K562 (cell line): Measurements from ENCODE around the gene LNPEP. TPM values are rescaled to one million over a fixed set of nuclear protein-coding genes. Genes with fewer than 3 reads are reported as not detected.

Experiments used
- ATAC-seq: fragments of 200-7000 bp; cut with Tn5 transposase; 3 replicates; pipeline ENCODE4 v1.9.1; 2020; ENCODE audit warnings: moderate library complexity
- BruUV-seq: library from RNA; stranded (reverse); fragments of 400-500 nt; replicated peaks from 2 replicates; lab custom pipeline; 2021; lab: Mats Ljungman, UMichigan
- CTCF ChIA-PET: fragments of 300-600 bp; formaldehyde crosslinking; extraction: SDS; loops from one replicate; lab custom pipeline; 2021; ENCODE audit warnings: low intra/inter-chr PET ratio; lab: Yijun Ruan, JAX
- POLR2A ChIA-PET: fragments of 300-600, 350-650 bp; sonication (Branson Sonifier 250); formaldehyde crosslinking; extraction: SDS; loops from one replicate; lab custom pipeline; 2021; ENCODE audit warnings: antibody characterized with exemption, inconsistent platforms; lab: Yijun Ruan, JAX
- DNase-seq, 4 experiments: peaks; one replicate each; pipeline versions ENCODE4 v3.0.0 to v3.0.0-alpha.2; 2011 to 2018; ENCODE audit warnings: low spot score in 3 of 4, mixed read lengths in 3 of 4; ENCODE audit errors: extremely low read depth in 1 of 4
- FAIRE-seq: peaks from 2 replicates; lab custom pipeline; 2011; peaks lifted over from hg19 to GRCh38; lab: Jason Lieb, UNC
- H2AFZ ChIP-seq: 2 replicates; pipeline ENCODE4 v1.6.0; 2011; ENCODE audit warnings: low read depth, low read length, control low read depth, inconsistent platforms
- H3K27ac ChIP-seq: fragments of 200-600 bp; 3 replicates; pipeline ENCODE4 v1.8.0; 2011; ENCODE audit warnings: low read depth, mild to moderate bottlenecking, control low read depth, inconsistent platforms, low read length, moderate library complexity, mixed read lengths; ENCODE audit errors: extremely low read depth
- H3K27me3 ChIP-seq, 2 experiments: fragments of 300-600 bp in 1 of 2; 2 replicates in 1 of 2; 3 replicates in 1 of 2; pipeline versions ENCODE4 v1.6.0 to v1.8.0; 2011; ENCODE audit warnings: inconsistent platforms in 2 of 2, low read length in 2 of 2, mild to moderate bottlenecking in 1 of 2, mixed read lengths in 1 of 2, moderate library complexity in 1 of 2; ENCODE audit not compliant: control insufficient read depth in 2 of 2, insufficient read depth in 2 of 2
- H3K36me3 ChIP-seq: fragments of 300-600 bp; 3 replicates; pipeline ENCODE4 v1.8.0; 2011; ENCODE audit warnings: mild to moderate bottlenecking, low read length, inconsistent platforms; ENCODE audit not compliant: control insufficient read depth, insufficient read depth
- H3K4me1 ChIP-seq, 2 experiments: fragments of 200-600 bp in 1 of 2; replicated peaks in 1 of 2; 2 replicates in 1 of 2; 3 replicates in 1 of 2; pipeline versions ENCODE4 v1.5.1 to v1.8.0; 2011; ENCODE audit warnings: inconsistent platforms in 2 of 2, low read length in 2 of 2, mild to moderate bottlenecking in 1 of 2, mixed read lengths in 1 of 2, moderate library complexity in 1 of 2; ENCODE audit not compliant: control insufficient read depth in 2 of 2, insufficient read depth in 2 of 2
- H3K4me2 ChIP-seq: 2 replicates; pipeline ENCODE4 v1.6.1; 2011; ENCODE audit warnings: low read length, control low read depth, inconsistent platforms, mixed read lengths; ENCODE audit not compliant: insufficient read depth
- H3K4me3 ChIP-seq: fragments of 200-600 bp; sonication (generic), shearing (Covaris generic); 2 replicates; pipeline ENCODE4 v1.5.1; 2016; ENCODE audit warnings: control low read depth, inconsistent platforms
- H3K79me2 ChIP-seq: fragments of 200-600 bp; 3 replicates; pipeline ENCODE4 v1.8.0; 2011; ENCODE audit warnings: low read length, inconsistent platforms; ENCODE audit not compliant: control insufficient read depth, insufficient read depth
- H3K9ac ChIP-seq, 2 experiments: 2 replicates each; pipeline versions ENCODE4 v1.6.0 to v1.6.1; 2011; ENCODE audit warnings: low read depth in 2 of 2, low read length in 2 of 2, control low read depth in 1 of 2, inconsistent platforms in 1 of 2, mild to moderate bottlenecking in 1 of 2, mixed read lengths in 1 of 2; ENCODE audit not compliant: insufficient read depth in 1 of 2
- H3K9me1 ChIP-seq: one replicate; pipeline ENCODE4 v1.6.0; 2011; ENCODE audit warnings: inconsistent platforms, mild to moderate bottlenecking, low read length, moderate library complexity; ENCODE audit not compliant: control insufficient read depth, insufficient read depth
- H3K9me3 ChIP-seq: replicated peaks from 2 replicates; pipeline ENCODE4 v1.5.1; 2011; ENCODE audit warnings: low read depth, low read length, inconsistent platforms; ENCODE audit not compliant: control insufficient read depth, insufficient read depth
- H4K20me1 ChIP-seq: replicated peaks from 2 replicates; pipeline ENCODE4 v1.6.1; 2011; ENCODE audit warnings: low read length, inconsistent platforms, mixed read lengths; ENCODE audit not compliant: control insufficient read depth, insufficient read depth
- CTBP1 ChIP-seq: fragments of 450-650 bp; IDR thresholded peaks from 2 replicates; pipeline ENCODE4 v1.6.1; 2016; ENCODE audit warnings: borderline replicate concordance
- FUS ChIP-seq: fragments of 200-400 bp; formaldehyde crosslinking; optimal IDR thresholded peaks from 2 replicates; pipeline ENCODE3; 2017; ENCODE audit warnings: low read depth, low read length
- HDAC3 ChIP-seq: fragments of 450-650 bp; IDR thresholded peaks from 2 replicates; pipeline ENCODE4 v1.6.1; 2018; ENCODE audit warnings: borderline replicate concordance, mild to moderate bottlenecking, moderate library complexity; ENCODE audit not compliant: partially characterized antibody
- KAT7 ChIP-seq: sonication (generic); formaldehyde crosslinking; IDR thresholded peaks from 2 replicates; pipeline ENCODE4 v1.8.0; 2022; ENCODE audit warnings: missing genetic modification reagents, mild to moderate bottlenecking, borderline replicate concordance
- MCM5 ChIP-seq: fragments of 450-650 bp; IDR thresholded peaks from 2 replicates; pipeline ENCODE4 v1.6.1; 2016; ENCODE audit warnings: low read depth
- NRF1 ChIP-seq, 2 experiments: fragments of 450-650 bp; IDR thresholded peaks in 1 of 2; conservative IDR thresholded peaks in 1 of 2; 2 replicates each; pipeline ENCODE4 v1.6.1; 2014; ENCODE audit warnings: mild to moderate bottlenecking in 2 of 2
- PHF8 ChIP-seq: fragments of 200-600 bp; sonication (generic); IDR thresholded peaks from 2 replicates; pipeline ENCODE4 v1.6.1; 2012; ENCODE audit warnings: mixed run types, mild to moderate bottlenecking, inconsistent platforms, low read length, moderate library complexity, borderline replicate concordance
- PTBP1 ChIP-seq: fragments of 200-400 bp; formaldehyde crosslinking; IDR thresholded peaks from 2 replicates; pipeline ENCODE4 v1.6.1; 2017; ENCODE audit warnings: low read depth, low read length
- SETDB1 ChIP-seq: IDR thresholded peaks from one replicate; pipeline ENCODE4 v1.6.1; 2012; ENCODE audit warnings: low read length, control low read depth, inconsistent platforms
- TARDBP ChIP-seq: fragments of 450-650 bp; IDR thresholded peaks from 2 replicates; pipeline ENCODE4 v1.6.1; 2016
- ZNF197 ChIP-seq: fragments of 200-800 bp; sonication (Bioruptor generic); IDR thresholded peaks from 2 replicates; pipeline ENCODE4 v1.6.1; 2016; ENCODE audit warnings: low read depth, missing genetic modification characterization, missing compliant biosample characterization
- ZNF717 ChIP-seq: fragments of 250-450 bp; sonication (Bioruptor Pico); IDR thresholded peaks from 2 replicates; pipeline ENCODE4 v1.5.0; 2021
- WGBS: fragments of 100-300 bp; shearing (Covaris generic); methylation state at CpG from one replicate; pipeline ENCODE4 v1.1.6; 2016; ENCODE audit warnings: low coverage, mixed read lengths; ENCODE audit not compliant: insufficient coverage; ENCODE audit errors: missing lambda C conversion rate; 5-methylcytosine and 5-hydroxymethylcytosine counted together
- in situ Hi-C: fragments of 300-500 bp; cut with MboI; formaldehyde crosslinking; loops from 4 replicates; pipeline ENCODE4 v1.15.0; 2018; ENCODE audit warnings: inconsistent platforms, mixed read lengths
- intact Hi-C: fragments of 100-400 bp; cut with micrococcal nuclease; formaldehyde crosslinking; loops from 2 replicates; pipeline ENCODE4 v1.14.2; 2022
- polyA plus RNA-seq, 8 experiments: library from polyadenylated mRNA; depleted of rRNA in 4 of 8; stranded (reverse) in 5 of 8; unstranded in 3 of 8; fragments of >200 nt; fragmentation: Nextera tagmentation in 2 of 8; fragmentation: Illumina TruSeq in 1 of 8; extraction: Ambion mirVana in 2 of 8; extraction: Trizol in 1 of 8; gene quantifications; 2 replicates each; pipeline versions ENCODE4 v1.2.1 to v1.2.3, GENCODE V29; 2011 to 2014; ENCODE audit warnings: inconsistent platforms in 1 of 8, missing spikeins in 1 of 8
- total RNA-seq, 7 experiments: library from RNA; depleted of rRNA in 6 of 7; stranded (reverse); fragments of >200 nt in 6 of 7; fragmentation: Illumina TruSeq in 2 of 7; extraction: Trizol in 2 of 7; gene quantifications; 2 replicates each; pipeline versions ENCODE4 v1.2.1 to v1.2.3, GENCODE V29; 2011 to 2021; ENCODE audit warnings: low replicate concordance in 1 of 7
- TF ChIP-seq, protein P1 (sequence below): sonication (generic); formaldehyde crosslinking; IDR thresholded peaks from 2 replicates; pipeline ENCODE4 v1.8.1; 2023; ENCODE audit warnings: missing genetic modification reagents, mild to moderate bottlenecking, borderline replicate concordance
- TF ChIP-seq, protein P2 (sequence below): fragments of 450-650 bp; formaldehyde crosslinking; IDR thresholded peaks from 2 replicates; pipeline ENCODE4 v1.4.0; 2022; ENCODE audit warnings: missing genetic modification characterization
- TF ChIP-seq, protein P3 (sequence below): fragments of 450-650 bp; IDR thresholded peaks from 2 replicates; pipeline ENCODE4 v1.6.1; 2017; ENCODE audit warnings: mild to moderate bottlenecking, moderate library complexity

LNPEP gene
- total and polyA plus RNA-seq, 9 of the 15 experiments (the other 6 are each of a cell fraction or from before 2014, with no cell fraction given) = 2.6 to 27.9 (median 11.2) TPM

DNA sequence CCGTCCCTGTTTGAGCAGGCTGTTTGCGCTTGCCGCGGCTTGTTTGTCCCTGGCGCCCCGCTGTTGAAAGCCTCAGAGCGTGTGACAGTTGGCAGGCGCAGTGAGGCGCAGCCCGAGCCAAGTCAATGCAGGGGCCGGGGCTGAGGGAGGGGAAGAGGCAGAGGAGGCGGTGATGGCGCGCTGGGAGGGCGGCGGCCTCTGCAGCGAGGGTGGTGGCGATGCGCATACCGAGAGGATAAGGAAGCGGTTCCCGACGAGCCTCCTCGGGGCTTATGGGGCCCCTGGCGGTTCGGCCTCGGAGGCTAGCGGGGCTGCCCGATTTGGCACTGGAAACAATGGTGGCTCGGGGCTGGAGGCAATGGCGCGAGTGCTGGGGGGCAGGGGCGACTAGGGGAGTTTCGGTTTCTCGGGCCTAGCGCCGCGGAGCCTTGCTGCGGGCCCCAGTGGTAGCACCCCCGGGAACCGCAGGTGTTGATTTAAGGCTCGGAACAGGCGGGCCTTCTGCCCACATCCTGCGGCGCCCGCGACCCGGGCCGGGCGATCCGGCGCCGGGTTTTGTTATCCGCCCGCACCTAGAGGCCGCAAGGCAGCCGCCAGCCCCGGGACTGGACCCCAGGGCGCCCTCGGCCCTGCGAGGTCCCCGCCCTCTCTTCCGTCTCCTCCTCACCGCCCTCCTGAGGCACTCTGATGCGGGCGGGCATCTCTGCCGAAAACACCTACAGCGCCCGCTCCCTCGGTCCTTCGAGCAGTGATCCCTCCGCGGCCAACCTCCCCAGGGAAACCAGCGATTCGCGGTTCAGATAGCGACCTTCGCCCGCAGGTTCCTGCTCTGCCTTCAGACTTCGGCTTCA, 947 bp upstream of the LNPEP start:
- peaks cover 47% of the 10 kb centered on the region for H3K79me2 ChIP-seq
- peak; percentile 85 to 94 (median 86) for DNase-seq
- peaks cover 3% of the 10 kb centered on the region; the same call in 1 of the 3 replicates for H3K36me3 ChIP-seq
- no peaks in the 10 kb centered on the region for H3K9me3 ChIP-seq
- peak overlapping the region; percentile 97 for H3K4me2 ChIP-seq
- H3K9me1 ChIP-seq = no peaks in the 10 kb centered on the region
- peak overlapping the region; percentile 95 for H2AFZ ChIP-seq
- in situ Hi-C loops = no loop called here
- peak; percentile 85 for ATAC-seq
- BruUV-seq = no TSS peak
- CTCF ChIA-PET = no interaction called here
- intact Hi-C loops = loop anchor here (1.0 to 10.0 kb wide), 6 partner anchors 58 to 1990 kb away; partner anchors contain the start of genes CHD1, ERAP1 and ERAP2
- peak overlapping the region; percentile 80 to 97 for H3K9ac ChIP-seq
- peak overlapping the region; percentile 85 for H3K27ac ChIP-seq
- WGBS = under 1% methylated on average over 58 of the region's 80 CpGs
- no peak for FAIRE-seq
- peaks cover 40 to 43% of the 10 kb centered on the region in 2 experiments for H3K4me1 ChIP-seq
- H3K4me3 ChIP-seq = peak overlapping the region; percentile 75
- POLR2A ChIA-PET = no interaction called here
- H3K27me3 ChIP-seq = no peaks in the 10 kb centered on the region
- no peaks in the 10 kb centered on the region for H4K20me1 ChIP-seq
- TF ChIP-seq TARDBP = no peak
- peak; percentile 49 for TF ChIP-seq FUS
- TF ChIP-seq HDAC3 = peak; percentile 76
- TF ChIP-seq KAT7 (CRISPR knock-in tag) = peak; percentile 97
- TF ChIP-seq ZNF717 (CRISPR knock-in tag) = no peak
- peak; percentile 94 for TF ChIP-seq CTBP1
- TF ChIP-seq NRF1 (conservative IDR thresholded peaks at IDR 0.05 in 1 of 2, IDR thresholded peaks at IDR 0.05 in 1 of 2) = peak; percentile 75 to 76
- TF ChIP-seq PTBP1 = no peak
- TF ChIP-seq, protein P1, sequence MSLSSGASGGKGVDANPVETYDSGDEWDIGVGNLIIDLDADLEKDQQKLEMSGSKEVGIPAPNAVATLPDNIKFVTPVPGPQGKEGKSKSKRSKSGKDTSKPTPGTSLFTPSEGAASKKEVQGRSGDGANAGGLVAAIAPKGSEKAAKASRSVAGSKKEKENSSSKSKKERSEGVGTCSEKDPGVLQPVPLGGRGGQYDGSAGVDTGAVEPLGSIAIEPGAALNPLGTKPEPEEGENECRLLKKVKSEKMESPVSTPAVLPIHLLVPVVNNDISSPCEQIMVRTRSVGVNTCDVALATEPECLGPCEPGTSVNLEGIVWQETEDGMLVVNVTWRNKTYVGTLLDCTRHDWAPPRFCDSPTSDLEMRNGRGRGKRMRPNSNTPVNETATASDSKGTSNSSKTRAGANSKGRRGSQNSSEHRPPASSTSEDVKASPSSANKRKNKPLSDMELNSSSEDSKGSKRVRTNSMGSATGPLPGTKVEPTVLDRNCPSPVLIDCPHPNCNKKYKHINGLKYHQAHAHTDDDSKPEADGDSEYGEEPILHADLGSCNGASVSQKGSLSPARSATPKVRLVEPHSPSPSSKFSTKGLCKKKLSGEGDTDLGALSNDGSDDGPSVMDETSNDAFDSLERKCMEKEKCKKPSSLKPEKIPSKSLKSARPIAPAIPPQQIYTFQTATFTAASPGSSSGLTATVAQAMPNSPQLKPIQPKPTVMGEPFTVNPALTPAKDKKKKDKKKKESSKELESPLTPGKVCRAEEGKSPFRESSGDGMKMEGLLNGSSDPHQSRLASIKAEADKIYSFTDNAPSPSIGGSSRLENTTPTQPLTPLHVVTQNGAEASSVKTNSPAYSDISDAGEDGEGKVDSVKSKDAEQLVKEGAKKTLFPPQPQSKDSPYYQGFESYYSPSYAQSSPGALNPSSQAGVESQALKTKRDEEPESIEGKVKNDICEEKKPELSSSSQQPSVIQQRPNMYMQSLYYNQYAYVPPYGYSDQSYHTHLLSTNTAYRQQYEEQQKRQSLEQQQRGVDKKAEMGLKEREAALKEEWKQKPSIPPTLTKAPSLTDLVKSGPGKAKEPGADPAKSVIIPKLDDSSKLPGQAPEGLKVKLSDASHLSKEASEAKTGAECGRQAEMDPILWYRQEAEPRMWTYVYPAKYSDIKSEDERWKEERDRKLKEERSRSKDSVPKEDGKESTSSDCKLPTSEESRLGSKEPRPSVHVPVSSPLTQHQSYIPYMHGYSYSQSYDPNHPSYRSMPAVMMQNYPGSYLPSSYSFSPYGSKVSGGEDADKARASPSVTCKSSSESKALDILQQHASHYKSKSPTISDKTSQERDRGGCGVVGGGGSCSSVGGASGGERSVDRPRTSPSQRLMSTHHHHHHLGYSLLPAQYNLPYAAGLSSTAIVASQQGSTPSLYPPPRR (CRISPR knock-in tag) = no peak
- no peak for TF ChIP-seq SETDB1
- TF ChIP-seq PHF8 = peak; percentile 77
- no peak for TF ChIP-seq MCM5
- TF ChIP-seq ZNF197 (CRISPR knock-in tag) = 0 out of 2 replicates have a peak, but pooled peaks have one; percentile 31
- TF ChIP-seq, protein P2, sequence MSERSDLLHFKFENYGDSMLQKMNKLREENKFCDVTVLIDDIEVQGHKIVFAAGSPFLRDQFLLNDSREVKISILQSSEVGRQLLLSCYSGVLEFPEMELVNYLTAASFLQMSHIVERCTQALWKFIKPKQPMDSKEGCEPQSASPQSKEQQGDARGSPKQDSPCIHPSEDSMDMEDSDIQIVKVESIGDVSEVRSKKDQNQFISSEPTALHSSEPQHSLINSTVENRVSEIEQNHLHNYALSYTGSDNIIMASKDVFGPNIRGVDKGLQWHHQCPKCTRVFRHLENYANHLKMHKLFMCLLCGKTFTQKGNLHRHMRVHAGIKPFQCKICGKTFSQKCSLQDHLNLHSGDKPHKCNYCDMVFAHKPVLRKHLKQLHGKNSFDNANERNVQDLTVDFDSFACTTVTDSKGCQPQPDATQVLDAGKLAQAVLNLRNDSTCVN = no peak
- TF ChIP-seq, protein P3, sequence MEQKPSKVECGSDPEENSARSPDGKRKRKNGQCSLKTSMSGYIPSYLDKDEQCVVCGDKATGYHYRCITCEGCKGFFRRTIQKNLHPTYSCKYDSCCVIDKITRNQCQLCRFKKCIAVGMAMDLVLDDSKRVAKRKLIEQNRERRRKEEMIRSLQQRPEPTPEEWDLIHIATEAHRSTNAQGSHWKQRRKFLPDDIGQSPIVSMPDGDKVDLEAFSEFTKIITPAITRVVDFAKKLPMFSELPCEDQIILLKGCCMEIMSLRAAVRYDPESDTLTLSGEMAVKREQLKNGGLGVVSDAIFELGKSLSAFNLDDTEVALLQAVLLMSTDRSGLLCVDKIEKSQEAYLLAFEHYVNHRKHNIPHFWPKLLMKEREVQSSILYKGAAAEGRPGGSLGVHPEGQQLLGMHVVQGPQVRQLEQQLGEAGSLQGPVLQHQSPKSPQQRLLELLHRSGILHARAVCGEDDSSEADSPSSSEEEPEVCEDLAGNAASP = no peak
